ENCODE results near the gene CLEC4G.

CLEC4G gene

GRCh38 chr19:7720351-7720750 is 11.6 kb downstream of the CLEC4G start:
- no peak for DNase-seq

GRCh38 chr19:7718668-7719067 is 13.2 kb downstream of the CLEC4G start:
- DNase-seq, result no peak

- DNase-seq, result no peak
These were observed 15.1 kb downstream of the CLEC4G start for GRCh38 chr19:7716762-7717161.

GRCh38 chr19:7715671-7716070 is 16.2 kb downstream of the CLEC4G start:
- DNase-seq, result no peak

- DNase-seq, result no peak
These were observed 21.3 kb downstream of the CLEC4G start for GRCh38 chr19:7710616-7711015.

- DNase-seq, result no peak
These were observed 21.9 kb downstream of the CLEC4G start for GRCh38 chr19:7709932-7710460.

- no peak for DNase-seq
These were observed 24.9 kb downstream of the CLEC4G start for GRCh38 chr19:7706955-7707456.

- no peak for DNase-seq
These were observed 25.5 kb downstream of the CLEC4G start for GRCh38 chr19:7706188-7706954.

- no peak for DNase-seq
These were observed 26.3 kb downstream of the CLEC4G start for GRCh38 chr19:7705387-7706187.

GRCh38 chr19:7704280-7705060 is 27.4 kb downstream of the CLEC4G start:
- DNase-seq, result no peak

- DNase-seq, result no peak
These were observed 28.6 kb downstream of the CLEC4G start for GRCh38 chr19:7703332-7703731.

GRCh38 chr19:7701654-7702457 is 30.1 kb downstream of the CLEC4G start, which contains the start of gene FCER2:
FCER2 (minus strand) TSS chr19:7702131; CDS start chr19:7699760, 2,371 bp downstream.
- no peak for DNase-seq

GRCh38 chr19:7701049-7701653 is 30.8 kb downstream of the CLEC4G start:
- DNase-seq, result no peak

GRCh38 chr19:7699417-7700401 is 32.2 kb downstream of the CLEC4G start:
- no peak for DNase-seq

- DNase-seq, result no peak
These were observed 32.9 kb downstream of the CLEC4G start for GRCh38 chr19:7699003-7699402.

- DNase-seq, result no peak
These were observed 33.3 kb downstream of the CLEC4G start for GRCh38 chr19:7698583-7698982.

- no peak for DNase-seq
These were observed 34.1 kb downstream of the CLEC4G start for GRCh38 chr19:7697721-7698287.

- no peak for DNase-seq
These were observed 37.4 kb downstream of the CLEC4G start for GRCh38 chr19:7694499-7694898.

- DNase-seq, result no peak
These were observed 39.4 kb downstream of the CLEC4G start for GRCh38 chr19:7692417-7693088.
